ENCODE data around the gene NKX3-2.

Gene NKX3-2

GRCh38 chr4:13534344-13535063 is 9.8 kb downstream of the NKX3-2 start (continued):
- TF ChIP-seq ZNF280D (tag by site-specific recombination; IDR thresholded peaks at IDR 0.05) = no peak
- no peak for TF ChIP-seq ZNF10 (tag by site-specific recombination; IDR thresholded peaks at IDR 0.05)
- no peak for TF ChIP-seq ZNF626 (tag by site-specific recombination; IDR thresholded peaks at IDR 0.05)
- TF ChIP-seq ZNF488 (tag by site-specific recombination; IDR thresholded peaks at IDR 0.05) = no peak
- no peak for TF ChIP-seq ZNF624 (tag by site-specific recombination; IDR thresholded peaks at IDR 0.05)
- no peak for TF ChIP-seq SP2 (tag by site-specific recombination; IDR thresholded peaks at IDR 0.05)
- TF ChIP-seq ZNF658 (tag by site-specific recombination; IDR thresholded peaks at IDR 0.05) = no peak

GRCh38 chr4:13533670-13534343 is 10.5 kb downstream of the NKX3-2 start:
- Histone ChIP-seq H3K27ac (ENCODE audit: extremely low read depth, low read depth, low read length) (no peak overlapping the region), H3K36me3 (ENCODE audit: control insufficient read depth in 2 of 2, insufficient read depth in 1 of 2, low read length in 2 of 2) (no peaks in the 10 kb centered on the region), H3K4me1 (ENCODE audit: control insufficient read depth, insufficient read depth, low read length) (no peaks in the 10 kb centered on the region), H3K4me3 (ENCODE audit: low read depth, low read length) (no peak overlapping the region), H3K9me3 (ENCODE audit: control insufficient read depth, insufficient read depth, low read depth, low read length) (no peaks in the 10 kb centered on the region)
- ChIA-PET CTCF (no interaction called here), POLR2A (no interaction called here)
- no peak for TF ChIP-seq HOXD13 (CRISPR knock-in tag; IDR thresholded peaks at IDR 0.05; ENCODE audit: borderline replicate concordance)
- no peak for TF ChIP-seq ZNF433 (tag by site-specific recombination; IDR thresholded peaks at IDR 0.05; ENCODE audit: low read depth)
- no peak for TF ChIP-seq ZNF837 (tag by site-specific recombination; IDR thresholded peaks at IDR 0.05)
- no peak for TF ChIP-seq KLF1 (tag by site-specific recombination; IDR thresholded peaks at IDR 0.05)
- no peak for TF ChIP-seq GLI2 (tag by site-specific recombination; IDR thresholded peaks at IDR 0.05; ENCODE audit: borderline replicate concordance, low read depth)
- no peak for TF ChIP-seq ZNF112 (tag by site-specific recombination; IDR thresholded peaks at IDR 0.05)

GRCh38 chr4:13531625-13531998 is 12.7 kb downstream of the NKX3-2 start:
- ChIA-PET POLR2A (no interaction called here), CTCF (no interaction called here)
- TF ChIP-seq ZNF248 (tag by site-specific recombination; IDR thresholded peaks at IDR 0.05) (no peak), TSHZ1 (tag by site-specific recombination; IDR thresholded peaks at IDR 0.05; ENCODE audit: borderline replicate concordance) (no peak)
- no peaks in the 10 kb centered on the region for H3K4me1 ChIP-seq (ENCODE audit: control insufficient read depth, insufficient read depth, low read length)
- no peaks in the 10 kb centered on the region for H3K9me3 ChIP-seq (ENCODE audit: control insufficient read depth, insufficient read depth, low read depth, low read length)
- no peaks in the 10 kb centered on the region for H3K36me3 ChIP-seq (ENCODE audit: control insufficient read depth in 2 of 2, insufficient read depth in 1 of 2, low read length in 2 of 2)
- no peak overlapping the region for H3K27ac ChIP-seq (ENCODE audit: extremely low read depth, low read depth, low read length)
- H3K4me3 ChIP-seq (ENCODE audit: low read depth, low read length) = no peak overlapping the region
